K562 (cell line): ENCODE measurements around the gene TLNRD1. TPM values are rescaled to one million over a fixed set of nuclear protein-coding genes. Genes with fewer than 3 reads are reported as not detected.

Experiments used
- ATAC-seq: fragments of 200-7000 bp; cut with Tn5 transposase; 3 replicates; pipeline ENCODE4 v1.9.1; 2020; ENCODE audit warnings: moderate library complexity
- BruUV-seq: library from RNA; stranded (reverse); fragments of 400-500 nt; replicated peaks from 2 replicates; lab custom pipeline; 2021; lab: Mats Ljungman, UMichigan
- CTCF ChIA-PET: fragments of 300-600 bp; formaldehyde crosslinking; extraction: SDS; loops from one replicate; lab custom pipeline; 2021; ENCODE audit warnings: low intra/inter-chr PET ratio; lab: Yijun Ruan, JAX
- POLR2A ChIA-PET: fragments of 300-600, 350-650 bp; sonication (Branson Sonifier 250); formaldehyde crosslinking; extraction: SDS; loops from one replicate; lab custom pipeline; 2021; ENCODE audit warnings: antibody characterized with exemption, inconsistent platforms; lab: Yijun Ruan, JAX
- DNase-seq, 4 experiments: peaks; one replicate each; pipeline versions ENCODE4 v3.0.0 to v3.0.0-alpha.2; 2011 to 2018; ENCODE audit warnings: low spot score in 3 of 4, mixed read lengths in 3 of 4; ENCODE audit errors: extremely low read depth in 1 of 4
- FAIRE-seq: peaks from 2 replicates; lab custom pipeline; 2011; peaks lifted over from hg19 to GRCh38; lab: Jason Lieb, UNC
- H2AFZ ChIP-seq: 2 replicates; pipeline ENCODE4 v1.6.0; 2011; ENCODE audit warnings: low read depth, low read length, control low read depth, inconsistent platforms
- H3K27ac ChIP-seq: fragments of 200-600 bp; 3 replicates; pipeline ENCODE4 v1.8.0; 2011; ENCODE audit warnings: low read depth, mild to moderate bottlenecking, control low read depth, inconsistent platforms, low read length, moderate library complexity, mixed read lengths; ENCODE audit errors: extremely low read depth
- H3K27me3 ChIP-seq, 2 experiments: fragments of 300-600 bp in 1 of 2; 2 replicates in 1 of 2; 3 replicates in 1 of 2; pipeline versions ENCODE4 v1.6.0 to v1.8.0; 2011; ENCODE audit warnings: inconsistent platforms in 2 of 2, low read length in 2 of 2, mild to moderate bottlenecking in 1 of 2, mixed read lengths in 1 of 2, moderate library complexity in 1 of 2; ENCODE audit not compliant: control insufficient read depth in 2 of 2, insufficient read depth in 2 of 2
- H3K36me3 ChIP-seq: fragments of 300-600 bp; 3 replicates; pipeline ENCODE4 v1.8.0; 2011; ENCODE audit warnings: mild to moderate bottlenecking, low read length, inconsistent platforms; ENCODE audit not compliant: control insufficient read depth, insufficient read depth
- H3K4me1 ChIP-seq, 2 experiments: fragments of 200-600 bp in 1 of 2; replicated peaks in 1 of 2; 2 replicates in 1 of 2; 3 replicates in 1 of 2; pipeline versions ENCODE4 v1.5.1 to v1.8.0; 2011; ENCODE audit warnings: inconsistent platforms in 2 of 2, low read length in 2 of 2, mild to moderate bottlenecking in 1 of 2, mixed read lengths in 1 of 2, moderate library complexity in 1 of 2; ENCODE audit not compliant: control insufficient read depth in 2 of 2, insufficient read depth in 2 of 2
- H3K4me2 ChIP-seq: 2 replicates; pipeline ENCODE4 v1.6.1; 2011; ENCODE audit warnings: low read length, control low read depth, inconsistent platforms, mixed read lengths; ENCODE audit not compliant: insufficient read depth
- H3K4me3 ChIP-seq: fragments of 200-600 bp; sonication (generic), shearing (Covaris generic); 2 replicates; pipeline ENCODE4 v1.5.1; 2016; ENCODE audit warnings: control low read depth, inconsistent platforms
- H3K79me2 ChIP-seq: fragments of 200-600 bp; 3 replicates; pipeline ENCODE4 v1.8.0; 2011; ENCODE audit warnings: low read length, inconsistent platforms; ENCODE audit not compliant: control insufficient read depth, insufficient read depth
- H3K9ac ChIP-seq, 2 experiments: 2 replicates each; pipeline versions ENCODE4 v1.6.0 to v1.6.1; 2011; ENCODE audit warnings: low read depth in 2 of 2, low read length in 2 of 2, control low read depth in 1 of 2, inconsistent platforms in 1 of 2, mild to moderate bottlenecking in 1 of 2, mixed read lengths in 1 of 2; ENCODE audit not compliant: insufficient read depth in 1 of 2
- H3K9me1 ChIP-seq: one replicate; pipeline ENCODE4 v1.6.0; 2011; ENCODE audit warnings: inconsistent platforms, mild to moderate bottlenecking, low read length, moderate library complexity; ENCODE audit not compliant: control insufficient read depth, insufficient read depth
- H3K9me3 ChIP-seq: replicated peaks from 2 replicates; pipeline ENCODE4 v1.5.1; 2011; ENCODE audit warnings: low read depth, low read length, inconsistent platforms; ENCODE audit not compliant: control insufficient read depth, insufficient read depth
- H4K20me1 ChIP-seq: replicated peaks from 2 replicates; pipeline ENCODE4 v1.6.1; 2011; ENCODE audit warnings: low read length, inconsistent platforms, mixed read lengths; ENCODE audit not compliant: control insufficient read depth, insufficient read depth
- BMI1 ChIP-seq: fragments of 150-350 bp; IDR thresholded peaks from 2 replicates; pipeline ENCODE4 v1.6.1; 2014; ENCODE audit warnings: low read length
- BRD9 ChIP-seq: fragments of 450-650 bp; IDR thresholded peaks from 2 replicates; pipeline ENCODE4 v1.6.1; 2018; ENCODE audit warnings: low read depth; ENCODE audit not compliant: partially characterized antibody
- FOSL1 ChIP-seq: fragments of 200-800 bp; sonication (Bioruptor generic); conservative IDR thresholded peaks from 2 replicates; pipeline ENCODE4 v1.6.1; 2016; ENCODE audit warnings: missing genetic modification characterization, missing compliant biosample characterization
- GMEB1 ChIP-seq: fragments of 250-450 bp; sonication (Bioruptor Pico); IDR thresholded peaks from 2 replicates; pipeline ENCODE4 v1.4.0; 2020; ENCODE audit warnings: mild to moderate bottlenecking
- JUN ChIP-seq, 2 experiments: sonication (generic) in 1 of 2; formaldehyde crosslinking in 1 of 2; IDR thresholded peaks; 2 replicates each; pipeline versions ENCODE4 v1.6.1 to v1.8.0; 2012 to 2022; ENCODE audit warnings: borderline replicate concordance in 2 of 2, mild to moderate bottlenecking in 2 of 2, improper control_type of control experiment in 1 of 2, low read depth in 1 of 2, low read length in 1 of 2, missing genetic modification reagents in 1 of 2
- MAZ ChIP-seq, 2 experiments: fragments of 450-650 bp in 1 of 2; sonication (generic) in 1 of 2; formaldehyde crosslinking; IDR thresholded peaks in 1 of 2; conservative IDR thresholded peaks in 1 of 2; 2 replicates each; pipeline versions ENCODE4 v1.4.0 to v1.5.0; 2020; ENCODE audit warnings: mild to moderate bottlenecking in 1 of 2, missing genetic modification reagents in 1 of 2
- POLR2AphosphoS2 ChIP-seq: IDR thresholded peaks from 2 replicates; pipeline ENCODE4 v1.6.1; 2012; ENCODE audit warnings: low read length, improper control_type of control experiment
- SMC3 ChIP-seq: conservative IDR thresholded peaks from 2 replicates; pipeline ENCODE4 v1.6.1; 2011; ENCODE audit warnings: low read depth, low read length, improper control_type of control experiment; ENCODE audit not compliant: insufficient read depth
- TCF3 ChIP-seq: sonication (generic); formaldehyde crosslinking; IDR thresholded peaks from 2 replicates; pipeline ENCODE4 v1.4.0; 2020; ENCODE audit warnings: mild to moderate bottlenecking, missing genetic modification reagents
- ZBTB26 ChIP-seq: fragments of 450-650 bp; formaldehyde crosslinking; IDR thresholded peaks from 2 replicates; pipeline ENCODE4 v1.4.0; 2022; ENCODE audit warnings: missing genetic modification characterization
- ZNF280A ChIP-seq: fragments of 450-650 bp; IDR thresholded peaks from 2 replicates; pipeline ENCODE4 v1.6.1; 2018; ENCODE audit warnings: mild to moderate bottlenecking, low read depth; ENCODE audit not compliant: partially characterized antibody
- ZNF347 ChIP-seq: fragments of 450-650 bp; formaldehyde crosslinking; IDR thresholded peaks from 2 replicates; pipeline ENCODE4 v1.4.0; 2020; ENCODE audit warnings: low read depth, mild to moderate bottlenecking, moderate library complexity
- WGBS: fragments of 100-300 bp; shearing (Covaris generic); methylation state at CpG from one replicate; pipeline ENCODE4 v1.1.6; 2016; ENCODE audit warnings: low coverage, mixed read lengths; ENCODE audit not compliant: insufficient coverage; ENCODE audit errors: missing lambda C conversion rate; 5-methylcytosine and 5-hydroxymethylcytosine counted together
- in situ Hi-C: fragments of 300-500 bp; cut with MboI; formaldehyde crosslinking; loops from 4 replicates; pipeline ENCODE4 v1.15.0; 2018; ENCODE audit warnings: inconsistent platforms, mixed read lengths
- intact Hi-C: fragments of 100-400 bp; cut with micrococcal nuclease; formaldehyde crosslinking; loops from 2 replicates; pipeline ENCODE4 v1.14.2; 2022
- polyA plus RNA-seq, 8 experiments: library from polyadenylated mRNA; depleted of rRNA in 4 of 8; stranded (reverse) in 5 of 8; unstranded in 3 of 8; fragments of >200 nt; fragmentation: Nextera tagmentation in 2 of 8; fragmentation: Illumina TruSeq in 1 of 8; extraction: Ambion mirVana in 2 of 8; extraction: Trizol in 1 of 8; gene quantifications; 2 replicates each; pipeline versions ENCODE4 v1.2.1 to v1.2.3, GENCODE V29; 2011 to 2014; ENCODE audit warnings: inconsistent platforms in 1 of 8, missing spikeins in 1 of 8
- total RNA-seq, 7 experiments: library from RNA; depleted of rRNA in 6 of 7; stranded (reverse); fragments of >200 nt in 6 of 7; fragmentation: Illumina TruSeq in 2 of 7; extraction: Trizol in 2 of 7; gene quantifications; 2 replicates each; pipeline versions ENCODE4 v1.2.1 to v1.2.3, GENCODE V29; 2011 to 2021; ENCODE audit warnings: low replicate concordance in 1 of 7

TLNRD1 gene
- total and polyA plus RNA-seq, 9 of the 15 experiments (the other 6 are each of a cell fraction or from before 2014, with no cell fraction given), result 1.1 to 33.1 (median 5.7) TPM

GRCh38 chr15:80977627-80978036 is 23.1 kb upstream of the TLNRD1 start (continued):
- TF ChIP-seq MAZ (CRISPR knock-in tag; conservative IDR thresholded peaks at IDR 0.05 in 1 of 2, IDR thresholded peaks at IDR 0.05 in 1 of 2) (peak in 1 of 2 experiments; percentile 96; a peak in 2 of 4 replicates), POLR2AphosphoS2 (0 out of 2 replicates have a peak, but pooled peaks have one; percentile 56), SMC3 (peak; percentile 96)

GRCh38 chr15:80978685-80979329 is 21.9 kb upstream of the TLNRD1 start:
- no peak for ATAC-seq
- in situ Hi-C loops (loop anchor here (5.0 to 10.0 kb wide), 2 partner anchors 288 to 426 kb away; no protein-coding TSS in a partner anchor), intact Hi-C loops (no loop called here)
- no peak overlapping the region for H2AFZ ChIP-seq
- no peak overlapping the region for H3K9ac ChIP-seq
- no peaks in the 10 kb centered on the region for H3K9me3 ChIP-seq
- peak; percentile 41 to 47 (median 44) for DNase-seq
- H3K27ac ChIP-seq, result no peak overlapping the region
- H3K9me1 ChIP-seq, result peaks cover 4% of the 10 kb centered on the region
- H4K20me1 ChIP-seq, result peaks cover 23% of the 10 kb centered on the region
- H3K4me1 ChIP-seq, result peaks cover 0 to 3% of the 10 kb centered on the region in 2 experiments; a peak in 2 of 5 replicates
- ChIA-PET CTCF (interaction anchor here (1.7 to 5.2 kb wide), 3 partner anchors 128 to 288 kb away, joined by 5 to 115 read pairs (median 15); no protein-coding TSS in a partner anchor), POLR2A (interaction anchor here (0.6 to 2.2 kb wide), 3 partner anchors 19 to 287 kb away, joined by 3 to 7 read pairs (median 3); no protein-coding TSS in a partner anchor)
- FAIRE-seq, result no peak
- WGBS, result 78% methylated on average over 7 of the region's 7 CpGs
- BruUV-seq, result TSS peak; percentile 44
- H3K4me3 ChIP-seq, result no peak overlapping the region
- H3K36me3 ChIP-seq, result peaks cover 62% of the 10 kb centered on the region
- no peaks in the 10 kb centered on the region for H3K27me3 ChIP-seq
- H3K4me2 ChIP-seq, result no peak overlapping the region
- H3K79me2 ChIP-seq, result peaks cover 38% of the 10 kb centered on the region
- TF ChIP-seq ZNF280A (no peak), BRD9 (no peak), GMEB1 (CRISPR knock-in tag) (no peak), TCF3 (CRISPR knock-in tag) (0 out of 2 replicates have a peak, but pooled peaks have one; percentile 36), JUN (IDR thresholded peaks at IDR 0.05; ENCODE audit: borderline replicate concordance, low read depth, low read length) (0 out of 2 replicates have a peak, but pooled peaks have one; percentile 45), JUN (CRISPR knock-in tag; IDR thresholded peaks at IDR 0.05; ENCODE audit: borderline replicate concordance) (no peak), FOSL1 (tag) (peak; percentile 93), BMI1 (no peak), ZNF347 (no peak), ZBTB26 (CRISPR knock-in tag) (no peak)
